NCI-H2227 (cell line): ENCODE results near the gene EEF1G.
"Not testable (repeated sequence)": the region's sequence is repeated elsewhere in the genome, so short reads cannot be mapped to it uniquely, and the experiment has no call there.

Experiments used
- DNase-seq: peaks from one replicate; lab custom pipeline; 2025; ENCODE audit not compliant: unreplicated experiment; lab: John Stamatoyannopoulos, UW

Gene EEF1G

DNA sequence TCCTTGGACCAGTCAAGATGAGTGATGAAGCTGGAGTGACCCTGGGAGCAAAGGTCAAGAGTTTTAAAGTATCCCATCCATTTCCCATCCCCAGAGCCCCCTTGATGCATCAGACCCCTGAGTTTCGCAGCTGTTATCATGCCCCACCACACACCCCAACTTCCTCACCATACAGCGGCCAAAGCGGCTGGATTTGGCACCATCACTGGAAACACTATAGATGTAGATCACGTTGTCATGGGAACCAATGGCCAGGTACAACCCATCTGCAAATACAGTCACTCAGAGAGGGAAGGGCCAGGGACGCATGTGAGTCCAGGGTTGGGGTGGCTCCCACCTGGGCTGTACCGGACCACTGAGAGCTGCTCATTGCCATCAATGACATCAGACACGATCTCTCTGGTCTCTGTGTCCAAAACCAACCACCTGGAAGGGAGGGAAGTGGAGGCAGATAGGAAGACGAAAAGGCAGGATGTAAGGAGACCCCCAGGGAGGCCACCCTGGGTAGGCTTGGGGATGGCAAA is 30.1 kb upstream of the EEF1G start:
- no peak for DNase-seq

DNA sequence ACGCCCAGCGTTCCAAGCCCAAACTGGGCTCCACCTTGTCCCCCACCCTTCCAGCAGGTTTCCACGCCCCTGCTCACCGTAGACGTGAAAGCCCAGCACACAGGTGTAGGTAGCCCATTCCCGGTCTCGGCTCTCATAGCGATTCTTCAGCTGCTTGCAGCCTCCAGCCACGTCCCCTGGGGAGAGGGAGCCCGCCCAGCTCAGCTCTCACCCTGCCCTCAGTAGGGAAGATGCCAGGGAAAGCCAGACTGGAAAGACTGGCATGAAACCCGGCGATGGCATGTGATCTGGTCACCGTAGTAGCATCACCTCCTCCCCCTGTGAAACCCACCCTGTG is 29.3 kb upstream of the EEF1G start:
- no peak for DNase-seq

DNA sequence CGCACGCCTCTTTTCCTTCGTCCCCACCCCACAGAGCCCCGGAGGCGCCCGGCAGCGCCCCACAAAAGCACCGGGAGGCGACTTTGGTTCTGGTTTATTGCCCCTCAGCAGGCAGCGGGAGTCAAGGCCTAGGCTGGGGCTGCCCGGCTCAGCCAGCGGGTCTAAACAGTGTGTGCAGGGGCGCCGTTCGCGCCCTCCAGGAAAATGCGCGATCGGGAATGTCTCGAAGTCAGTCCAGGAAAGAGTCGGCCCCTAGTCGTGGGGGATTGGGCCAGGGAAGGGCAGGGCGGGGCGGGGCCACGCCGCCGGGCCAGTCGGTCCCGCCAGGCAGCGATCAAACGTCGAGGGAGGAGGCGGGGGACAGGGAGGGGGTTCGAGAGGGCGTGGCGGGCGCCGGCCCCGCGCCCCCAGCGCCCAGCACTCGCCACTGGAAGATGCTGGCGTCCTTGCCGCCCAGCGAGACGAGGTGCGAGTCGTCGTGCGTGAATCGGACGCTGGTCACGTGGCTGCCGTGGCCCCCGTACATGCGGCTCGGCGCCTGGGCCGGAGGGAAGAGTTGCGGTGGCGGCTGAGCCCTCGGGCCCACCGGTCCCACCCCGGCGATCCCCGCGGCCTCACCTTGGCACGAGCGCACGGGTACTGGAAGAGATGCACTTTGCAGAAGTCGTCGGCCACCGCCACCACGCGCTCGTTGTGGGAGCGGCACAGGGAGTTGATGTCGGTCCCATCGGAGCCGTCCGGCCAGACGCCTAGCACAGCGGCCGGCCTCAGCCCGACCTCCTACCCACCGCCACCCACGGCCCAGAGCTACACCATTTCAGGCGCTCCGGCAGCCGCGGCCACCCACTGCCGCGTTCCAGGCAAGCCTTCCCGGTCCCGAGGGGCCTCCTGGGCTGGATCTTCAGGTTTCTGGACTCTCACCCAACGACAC is 28.7 kb upstream of the EEF1G start:
- peak; percentile 80 for DNase-seq

DNA sequence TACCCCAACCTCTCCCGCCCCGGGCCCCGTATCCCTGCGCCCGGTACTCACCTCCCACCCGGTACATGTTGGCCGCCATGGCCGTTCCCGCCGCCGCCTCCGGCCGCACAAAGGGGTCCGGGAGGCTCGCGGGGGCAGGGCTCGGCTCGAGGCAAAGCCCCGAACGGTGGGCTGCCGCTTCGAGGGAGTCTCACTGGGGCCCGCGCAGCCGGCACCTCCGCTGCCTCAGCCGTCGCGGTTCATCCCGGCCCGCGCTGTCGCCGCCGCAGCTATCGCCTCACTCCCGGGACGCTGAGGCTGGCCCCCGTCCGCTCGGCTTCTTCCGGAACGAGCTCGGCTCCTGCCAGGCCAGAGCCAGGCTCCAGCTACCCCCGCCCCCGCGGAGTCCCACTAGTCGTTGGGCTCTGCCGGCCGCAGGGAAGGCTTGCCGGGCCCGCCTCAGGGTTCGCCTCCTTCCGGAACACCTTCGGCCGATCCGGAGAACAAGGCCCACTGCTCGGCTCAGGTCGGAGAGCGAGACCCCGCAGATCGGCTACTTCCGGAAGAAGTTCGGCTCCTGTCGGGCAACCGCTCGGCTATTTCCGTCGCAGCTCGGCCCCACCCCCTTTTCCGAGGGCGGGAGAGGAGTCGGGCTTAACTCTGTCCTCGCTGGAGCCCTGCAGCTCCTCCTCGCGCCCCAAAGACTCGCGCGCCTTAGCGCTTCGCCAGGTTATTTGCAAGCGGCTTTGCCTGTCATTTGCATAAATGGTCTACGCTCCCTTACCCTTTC is 27.9 kb upstream of the EEF1G start, which contains the start of gene MTA2:
TSS of gene MTA2 (minus strand) at position 494 of the 769 bp plus-strand sequence. CDS start at position 79, 415 bp downstream.
- DNase-seq: peak; percentile 99

DNA sequence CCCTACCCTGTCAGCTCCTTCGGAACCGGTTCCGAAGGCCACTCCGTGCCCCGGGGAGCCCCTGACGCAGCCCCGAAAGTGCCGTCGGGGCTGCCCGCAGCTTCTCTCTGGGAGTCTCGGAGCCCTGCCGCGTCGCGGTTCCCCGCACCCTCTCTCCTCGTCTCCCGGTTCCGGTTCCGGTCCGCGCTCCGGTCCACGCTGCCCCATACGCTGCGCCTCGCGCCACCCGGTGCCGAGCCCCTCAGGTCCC is 27.4 kb upstream of the EEF1G start:
- DNase-seq: no peak

DNA sequence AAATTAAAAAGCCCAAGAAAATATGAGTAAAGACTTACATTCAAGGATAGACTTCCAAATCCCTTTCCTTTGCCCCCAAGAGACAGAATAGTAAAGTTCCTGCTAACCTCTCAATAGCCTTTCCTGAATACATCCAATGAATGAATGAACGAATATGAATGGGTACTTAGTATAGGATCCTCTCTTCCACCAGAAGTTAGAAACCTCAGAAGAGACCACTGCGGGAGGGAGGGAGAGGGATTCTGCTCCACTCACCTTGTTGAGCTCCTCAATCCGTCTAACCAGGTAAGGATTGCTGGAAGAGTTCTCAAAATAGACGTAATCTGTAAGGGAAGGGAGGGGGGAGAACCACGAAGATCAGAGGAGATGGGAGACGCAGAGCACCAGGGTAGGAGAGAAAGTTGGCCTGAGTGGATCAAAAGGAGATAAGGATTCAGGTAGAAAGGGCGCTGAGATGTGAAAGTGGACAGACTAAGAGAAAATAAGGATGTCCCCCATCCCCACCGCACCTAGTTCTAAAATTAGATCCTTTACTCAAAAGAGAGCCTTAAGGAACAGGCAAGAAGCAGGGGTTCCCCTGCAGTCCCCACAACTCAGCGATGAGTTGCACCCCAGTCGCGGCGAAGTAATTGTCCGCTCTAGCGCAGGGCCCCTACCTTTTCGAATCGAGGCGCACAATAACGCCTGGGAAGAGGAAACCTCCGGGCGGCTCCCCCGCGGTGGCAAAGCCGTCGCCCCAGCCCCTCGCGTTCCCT is 26.9 kb upstream of the EEF1G start:
- no peak for DNase-seq

DNA sequence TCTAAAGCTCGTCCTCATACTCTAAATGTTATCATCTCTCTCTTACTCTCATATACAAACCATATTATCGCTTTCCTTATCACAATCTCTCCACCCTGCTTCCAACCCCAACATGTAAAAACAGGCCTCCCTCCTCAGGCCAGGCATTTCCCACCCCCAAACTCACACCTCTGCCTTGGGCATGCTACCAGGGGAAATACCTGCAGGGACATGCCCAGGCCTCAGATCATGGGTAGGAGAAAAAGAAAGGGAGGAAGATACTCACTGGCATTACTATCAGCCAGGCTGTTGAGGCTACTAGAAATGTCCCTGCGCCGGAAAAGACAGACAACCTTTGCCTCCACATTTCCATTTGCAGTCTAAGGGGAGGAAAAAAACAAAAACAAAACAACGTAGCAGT is 26.2 kb upstream of the EEF1G start:
- no peak for DNase-seq

DNA sequence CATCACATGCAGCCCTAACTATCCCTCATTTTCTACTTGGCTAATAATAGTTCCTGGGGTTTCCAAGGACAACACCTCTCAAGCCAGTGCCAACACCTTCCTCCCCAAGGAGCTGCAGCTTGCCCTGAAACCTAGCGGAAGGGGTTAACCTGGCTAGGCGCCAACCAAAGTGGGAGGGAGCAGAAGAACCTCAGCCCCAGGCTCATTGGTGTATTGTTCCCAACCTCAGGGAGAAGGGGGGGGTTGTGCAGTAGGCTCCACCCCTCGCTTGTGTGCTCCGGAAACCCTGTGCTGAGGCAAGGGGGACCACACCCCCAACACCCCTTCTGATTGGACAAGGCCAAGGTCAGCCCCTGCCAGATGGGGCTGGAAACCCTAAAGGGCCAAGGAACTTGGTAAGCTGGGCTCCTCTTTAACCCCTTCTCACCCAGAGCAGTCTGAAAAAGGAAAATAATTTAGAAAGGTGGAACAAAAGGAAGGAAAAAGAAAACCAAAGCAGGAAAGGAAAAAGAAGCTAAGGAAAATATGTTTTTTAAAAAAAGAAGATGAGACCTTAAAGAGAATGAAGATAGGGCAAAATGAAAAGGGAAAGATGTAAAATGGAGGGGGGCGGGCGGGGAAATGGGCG is 25.5 kb upstream of the EEF1G start:
- DNase-seq: peak; percentile 99

DNA sequence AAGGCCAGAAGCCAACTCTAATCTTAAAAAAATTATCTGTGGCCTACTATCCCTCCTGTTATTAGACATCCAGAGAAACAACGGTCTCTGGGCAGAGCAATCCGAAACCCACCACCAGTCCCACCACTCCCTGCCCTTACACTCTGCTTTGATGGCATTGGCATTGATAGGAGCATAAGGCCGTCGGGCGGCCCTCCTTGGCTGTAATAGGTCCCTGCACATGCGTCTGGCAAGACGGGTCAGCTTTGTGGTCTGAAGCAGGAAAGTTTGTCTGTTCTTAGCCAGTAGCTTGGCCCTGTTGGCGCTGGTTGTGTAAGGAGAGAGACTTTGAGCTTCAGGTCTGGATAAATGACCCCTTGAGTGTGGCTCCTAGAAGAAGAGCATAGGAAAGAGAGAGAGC is 21.4 kb upstream of the EEF1G start:
- no peak for DNase-seq

DNA sequence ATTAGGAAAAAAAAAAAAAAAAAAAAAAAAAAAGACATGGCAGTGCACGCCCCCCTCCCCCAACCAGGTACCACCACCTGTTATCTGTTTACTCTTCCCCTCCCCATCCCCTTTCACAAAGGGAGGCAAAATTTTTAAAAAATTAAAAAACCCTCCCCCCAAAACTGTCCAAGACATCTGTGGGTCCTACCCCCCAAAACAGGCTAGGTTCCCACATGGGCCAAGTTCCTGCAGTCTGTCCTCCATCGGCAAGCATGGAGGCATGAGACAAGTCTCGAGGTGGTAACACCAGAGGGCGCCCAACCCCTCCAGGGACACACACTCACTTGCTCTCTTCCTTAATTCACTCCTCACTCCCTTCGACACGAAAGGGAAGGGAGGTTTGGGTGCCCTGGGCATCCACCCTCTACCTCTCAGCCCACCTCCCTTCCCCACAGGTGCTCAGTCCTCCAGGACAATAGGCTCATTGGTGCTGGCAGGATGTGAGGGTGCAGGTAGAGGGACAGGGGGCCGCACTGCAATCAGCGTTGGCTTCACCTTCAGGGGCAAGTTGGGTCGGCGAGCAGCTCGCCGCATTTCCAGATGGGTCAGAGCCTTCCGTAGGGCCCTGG is 19.8 kb upstream of the EEF1G start:
- peak; percentile 78 for DNase-seq

DNA sequence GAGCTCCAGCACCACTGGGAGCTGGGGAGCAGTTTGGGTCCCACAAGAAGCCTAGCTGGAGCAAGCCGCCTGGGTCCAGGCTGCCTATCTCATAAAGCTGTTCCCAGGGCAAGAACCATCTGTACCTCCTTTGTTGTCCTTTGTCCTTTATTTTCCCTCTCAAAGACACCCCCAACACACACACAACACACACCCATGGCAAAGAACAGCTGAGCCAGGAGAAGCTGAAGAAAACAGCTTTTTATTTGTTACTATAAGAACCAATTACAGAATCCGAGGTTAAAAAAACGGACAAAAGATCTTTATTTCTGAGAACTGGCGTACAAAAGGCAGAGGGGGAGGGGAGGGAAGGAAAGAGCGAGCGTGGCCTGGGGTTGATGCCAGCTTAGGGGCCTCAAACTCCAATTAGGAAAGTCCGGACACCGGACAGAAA is 19.3 kb upstream of the EEF1G start:
- no peak for DNase-seq

DNA sequence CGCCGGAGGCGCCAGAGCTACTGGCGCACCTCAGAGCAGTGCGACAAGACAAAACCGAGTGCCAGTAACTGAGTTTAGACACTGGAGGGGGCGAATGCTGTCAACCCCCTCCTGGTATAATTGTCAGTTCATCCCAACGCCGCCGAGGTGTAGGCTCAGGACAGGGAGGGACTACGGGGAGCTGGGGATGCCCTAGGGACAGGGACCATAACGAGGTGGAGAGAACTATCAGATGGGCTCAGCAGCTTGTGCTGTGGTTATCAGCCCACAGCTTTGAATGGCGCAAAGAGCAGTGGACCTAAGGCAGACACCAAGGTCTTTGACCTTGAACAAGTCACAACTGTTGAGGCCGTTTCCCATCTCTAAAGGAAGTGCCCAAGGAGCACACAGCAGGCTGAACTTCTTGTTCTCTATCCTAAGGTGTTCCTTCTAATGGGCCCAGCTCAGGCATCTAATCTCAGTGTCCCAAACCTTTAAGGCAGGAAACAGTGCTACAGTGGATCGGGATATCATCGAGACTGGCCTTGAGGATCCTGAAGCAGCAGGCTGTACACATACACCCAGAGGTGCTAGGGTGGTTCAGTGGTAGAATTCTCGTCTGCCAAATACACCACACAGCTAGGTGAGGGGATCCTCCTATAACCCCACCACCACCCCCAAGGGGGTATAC is 18.6 kb upstream of the EEF1G start:
- DNase-seq: no peak

DNA sequence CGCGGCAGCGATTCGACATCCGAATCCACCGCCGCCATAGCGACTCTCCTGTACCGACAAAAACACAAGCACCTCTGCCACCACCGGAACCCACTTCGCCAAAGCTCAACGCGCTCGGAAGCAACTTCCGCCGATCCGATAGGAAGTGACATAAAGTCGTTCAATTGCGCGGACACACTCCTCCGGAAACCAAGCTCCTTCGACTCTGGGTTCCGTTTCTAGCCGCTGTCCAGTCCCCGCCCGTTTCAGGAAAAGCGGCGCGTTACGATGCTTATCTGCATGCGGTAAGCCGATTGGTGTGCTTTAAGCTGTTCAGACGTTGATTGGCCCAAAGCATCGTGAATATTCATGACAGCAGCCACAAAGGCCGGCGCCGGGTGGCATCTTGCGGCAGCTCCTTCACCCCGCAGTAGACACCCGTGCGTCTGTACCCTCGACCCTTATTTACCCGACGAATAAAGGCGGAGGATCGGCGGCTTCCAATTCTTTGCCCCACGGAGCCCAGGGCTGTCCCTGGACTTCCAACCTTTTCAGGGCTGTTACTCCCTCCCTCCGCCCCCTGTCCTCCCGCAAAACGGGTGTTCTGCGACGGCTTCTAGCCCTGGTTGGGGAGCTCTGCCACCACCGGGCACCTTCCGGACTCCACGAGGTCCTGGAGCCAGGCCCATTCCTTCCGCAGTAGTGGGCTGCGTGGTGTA is 17.9 kb upstream of the EEF1G start, which contains the start of gene TUT1:
TSS of gene TUT1 (minus strand) at position 76 of the 698 bp plus-strand sequence. CDS start at position 38, 38 bp downstream.
- DNase-seq: peak; percentile 99

DNA sequence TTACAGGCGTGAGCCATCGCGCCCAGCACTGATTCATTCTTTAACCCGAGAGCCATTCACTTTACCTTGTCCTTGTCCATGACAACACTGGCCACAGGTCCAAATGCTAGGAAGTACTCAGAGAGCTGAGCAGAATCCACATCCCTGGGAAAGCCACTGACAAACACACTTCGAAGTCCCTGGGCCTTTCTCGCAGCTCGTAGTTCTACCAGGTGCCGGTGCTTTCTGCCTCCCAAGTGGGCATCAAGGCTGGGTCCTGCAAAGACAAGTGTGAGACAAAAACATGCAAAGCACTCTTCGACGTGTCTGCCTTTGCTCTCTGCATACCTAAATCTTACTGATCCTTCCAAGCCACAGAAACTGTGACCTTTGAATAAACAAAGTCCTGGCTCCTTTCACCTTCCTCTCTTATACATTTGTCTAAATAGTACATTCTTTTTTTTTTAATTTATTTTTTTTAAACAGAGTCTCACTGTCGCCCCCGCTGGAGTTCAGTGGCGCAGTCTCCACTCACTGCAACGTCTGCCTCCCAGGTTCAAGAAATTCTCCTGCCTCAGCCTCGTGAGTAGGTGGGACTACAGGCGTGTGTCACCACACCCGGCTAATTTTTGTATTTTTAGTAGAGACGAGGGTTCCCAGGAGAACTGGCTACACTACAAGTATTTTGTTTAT is 15.4 kb upstream of the EEF1G start:
- DNase-seq: peak; percentile 26

DNA sequence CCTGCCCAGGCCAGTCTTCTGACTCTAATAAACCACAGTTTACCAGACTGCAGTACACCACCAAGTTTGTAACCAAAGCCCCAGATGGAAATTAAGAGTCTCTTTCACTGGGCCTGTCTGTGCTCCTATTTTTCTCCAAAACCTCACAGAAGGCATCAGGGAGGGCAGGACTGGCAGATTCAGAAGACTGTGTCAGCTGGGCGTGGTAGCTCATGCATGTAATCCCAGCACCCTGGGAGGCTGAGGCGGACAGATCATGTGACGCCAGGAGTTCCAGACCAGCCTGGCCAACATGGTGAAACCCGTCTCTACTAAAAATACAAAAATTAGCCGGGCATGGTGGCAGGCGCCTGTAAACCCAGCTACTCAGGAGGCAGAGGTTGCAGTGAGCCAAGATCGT is 11.7 kb upstream of the EEF1G start:
- not testable (repeated sequence) for DNase-seq

DNA sequence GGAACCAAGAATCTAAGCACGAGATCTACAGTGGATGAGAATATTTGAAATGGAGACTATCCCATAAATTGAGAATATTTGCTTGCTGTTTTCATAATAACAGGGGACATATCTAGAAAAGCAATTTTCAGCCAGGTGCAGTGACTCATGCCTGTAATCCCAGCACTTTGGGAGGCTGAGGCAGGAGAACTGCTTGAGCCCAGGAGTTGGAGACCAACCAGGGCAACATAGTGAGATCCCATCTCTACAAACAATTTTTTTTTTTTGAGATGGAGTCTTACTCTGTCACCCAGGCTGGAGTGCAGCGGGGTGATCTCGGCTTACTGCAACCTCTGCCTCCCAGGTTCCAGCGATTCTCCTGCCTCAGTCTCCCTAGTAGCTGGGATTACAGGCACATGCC is 8.0 kb upstream of the EEF1G start:
- not testable (repeated sequence) for DNase-seq

DNA sequence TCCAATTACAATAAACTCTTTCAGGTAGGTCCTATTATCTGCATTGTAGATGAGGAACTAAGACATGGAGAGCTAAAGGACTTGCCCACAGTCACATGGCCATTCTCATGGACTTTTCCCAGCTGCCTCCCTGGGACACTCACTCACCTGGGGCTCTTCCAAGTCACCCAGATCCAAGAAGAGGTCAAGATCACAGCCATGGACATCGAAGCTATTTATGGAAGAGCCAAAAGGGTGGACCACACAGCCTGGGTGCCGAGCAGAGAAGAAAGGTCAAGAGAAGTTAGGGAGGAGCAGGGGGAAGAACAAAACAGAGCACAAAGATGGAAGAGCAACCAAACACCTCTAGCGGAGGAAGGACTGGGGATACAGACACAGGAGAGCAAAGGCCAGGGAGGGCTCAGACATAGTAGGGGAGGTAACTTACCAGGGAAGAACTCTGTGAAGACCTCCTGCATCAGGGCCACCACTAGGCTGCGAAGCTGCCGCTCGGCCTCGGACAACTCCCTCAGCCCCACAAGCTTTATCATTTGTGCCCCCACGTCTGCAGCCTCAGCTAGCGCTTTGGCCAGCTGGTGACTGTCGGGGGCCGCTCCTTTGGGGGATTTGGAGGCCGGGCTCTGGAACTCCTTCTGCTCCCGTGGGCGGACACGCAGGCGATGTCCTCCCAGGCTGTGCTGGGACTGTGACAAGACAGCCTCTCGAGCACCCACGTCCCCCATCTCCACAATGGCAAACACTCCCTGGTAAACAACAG is 7.4 kb upstream of the EEF1G start:
- DNase-seq: no peak

DNA sequence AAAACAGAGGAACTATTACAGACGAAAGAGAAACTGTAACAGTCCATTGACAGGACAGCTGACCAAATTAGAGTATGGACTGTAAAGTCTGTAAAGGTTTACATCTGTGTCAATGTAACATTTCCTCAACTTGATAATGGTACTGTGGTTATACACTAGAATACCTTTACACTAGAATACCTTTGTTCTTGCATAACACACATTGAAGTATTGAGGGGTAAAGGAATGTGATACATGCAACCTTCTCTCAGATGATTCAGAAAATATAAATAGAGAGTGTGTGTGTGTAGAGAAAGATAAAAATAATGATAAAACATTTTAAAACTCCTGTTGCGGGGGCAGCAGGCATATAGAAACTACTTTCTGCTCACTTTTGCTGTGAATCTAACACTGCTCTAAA is 5.6 kb upstream of the EEF1G start:
- DNase-seq: no peak
